ENCODE measurements around the gene ZBTB8B. TPM values are rescaled to one million over a fixed set of nuclear protein-coding genes. Genes with fewer than 3 reads are reported as not detected.

ZBTB8B gene
- total and polyA plus RNA-seq, 2 donors (not counting 3 experiments of a cell fraction or from before 2014, with no cell fraction given): 0.01 to 0.02 TPM

DNA sequence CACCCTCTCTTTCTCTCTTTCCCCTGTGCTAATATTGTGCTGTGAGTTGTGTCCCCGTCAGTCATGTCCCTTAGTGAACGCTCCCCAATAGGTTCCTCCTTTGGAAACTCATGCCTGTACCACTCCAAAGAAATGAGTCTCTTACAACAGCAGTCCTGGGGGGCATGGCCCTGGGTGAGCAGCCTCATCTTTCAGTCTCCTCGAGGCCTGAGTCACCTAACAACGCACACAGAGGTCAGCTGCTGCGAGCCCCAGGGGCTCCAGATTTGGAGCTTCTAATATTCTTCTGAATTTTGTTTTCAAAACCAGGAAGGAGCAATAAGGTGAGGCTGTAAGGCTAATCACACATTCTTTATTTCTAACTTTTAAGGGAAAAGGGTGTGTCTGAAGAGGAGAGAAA is 43.9 kb downstream of the ZBTB8B start:
- FAIRE-seq: no peak
- ChIA-PET POLR2A (no interaction called here), CTCF (interaction anchor here (1.2 kb wide), 1 partner anchor 11 kb away, joined by 4 read pairs; no protein-coding TSS in a partner anchor)
- no peaks in the 10 kb centered on the region for H3K27me3 ChIP-seq (ENCODE audit: control insufficient read depth in 2 of 2, insufficient read depth in 2 of 2, low read length in 2 of 2)
- no peaks in the 10 kb centered on the region for H3K79me2 ChIP-seq (ENCODE audit: control insufficient read depth, insufficient read depth, low read length)
- no peaks in the 10 kb centered on the region for H3K36me3 ChIP-seq (ENCODE audit: control insufficient read depth in 2 of 2, extremely low read depth in 1 of 2, insufficient read depth in 2 of 2, low read length in 2 of 2)
- no peak overlapping the region for H2AFZ ChIP-seq (ENCODE audit: low read depth, low read length)
- H3K9me1 ChIP-seq (replicated peaks; ENCODE audit: control insufficient read depth, extremely low read depth, insufficient read depth, low read length): no peaks in the 10 kb centered on the region
- BruUV-seq (replicated peaks): no TSS peak
- TF ChIP-seq JUN (IDR thresholded peaks at IDR 0.05; ENCODE audit: borderline replicate concordance, insufficient read depth, insufficient read length, low read depth): no peak
- TF ChIP-seq POLR2AphosphoS5 (IDR thresholded peaks at IDR 0.05; ENCODE audit: insufficient read depth, low read depth, low read length): no peak
- TF ChIP-seq GATA2 (IDR thresholded peaks at IDR 0.05; ENCODE audit: insufficient read depth, insufficient read length, low read depth, low read length): no peak
- TF ChIP-seq, protein P1, sequence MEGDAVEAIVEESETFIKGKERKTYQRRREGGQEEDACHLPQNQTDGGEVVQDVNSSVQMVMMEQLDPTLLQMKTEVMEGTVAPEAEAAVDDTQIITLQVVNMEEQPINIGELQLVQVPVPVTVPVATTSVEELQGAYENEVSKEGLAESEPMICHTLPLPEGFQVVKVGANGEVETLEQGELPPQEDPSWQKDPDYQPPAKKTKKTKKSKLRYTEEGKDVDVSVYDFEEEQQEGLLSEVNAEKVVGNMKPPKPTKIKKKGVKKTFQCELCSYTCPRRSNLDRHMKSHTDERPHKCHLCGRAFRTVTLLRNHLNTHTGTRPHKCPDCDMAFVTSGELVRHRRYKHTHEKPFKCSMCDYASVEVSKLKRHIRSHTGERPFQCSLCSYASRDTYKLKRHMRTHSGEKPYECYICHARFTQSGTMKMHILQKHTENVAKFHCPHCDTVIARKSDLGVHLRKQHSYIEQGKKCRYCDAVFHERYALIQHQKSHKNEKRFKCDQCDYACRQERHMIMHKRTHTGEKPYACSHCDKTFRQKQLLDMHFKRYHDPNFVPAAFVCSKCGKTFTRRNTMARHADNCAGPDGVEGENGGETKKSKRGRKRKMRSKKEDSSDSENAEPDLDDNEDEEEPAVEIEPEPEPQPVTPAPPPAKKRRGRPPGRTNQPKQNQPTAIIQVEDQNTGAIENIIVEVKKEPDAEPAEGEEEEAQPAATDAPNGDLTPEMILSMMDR (IDR thresholded peaks at IDR 0.05; ENCODE audit: extremely low read depth in 1 of 2, insufficient read depth in 1 of 2, low read depth in 1 of 2, low read length in 2 of 2): no peak
- no peak for TF ChIP-seq MYC (IDR thresholded peaks at IDR 0.05; ENCODE audit: low read depth, low read length)
- TF ChIP-seq, protein P2, sequence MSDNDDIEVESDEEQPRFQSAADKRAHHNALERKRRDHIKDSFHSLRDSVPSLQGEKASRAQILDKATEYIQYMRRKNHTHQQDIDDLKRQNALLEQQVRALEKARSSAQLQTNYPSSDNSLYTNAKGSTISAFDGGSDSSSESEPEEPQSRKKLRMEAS (IDR thresholded peaks at IDR 0.05; ENCODE audit: insufficient read depth, insufficient read length): no peak
- TF ChIP-seq POLR2A (IDR thresholded peaks at IDR 0.05; ENCODE audit: low read depth, low read length): no peak
- TF ChIP-seq FOS (IDR thresholded peaks at IDR 0.05; ENCODE audit: borderline replicate concordance, insufficient read depth, low read length): no peak
- TF ChIP-seq EZH2 (IDR thresholded peaks at IDR 0.05; ENCODE audit: borderline replicate concordance, low read depth, low read length, severe bottlenecking): no peak
- H3K4me2 ChIP-seq (ENCODE audit: insufficient read depth, low read length): no peak overlapping the region
- no peak overlapping the region for H3K4me3 ChIP-seq (replicated peaks in 1 of 3; ENCODE audit: insufficient read depth in 1 of 3, low read depth in 1 of 3, low read length in 3 of 3)
- H3K9me3 ChIP-seq (replicated peaks; ENCODE audit: control insufficient read depth, insufficient read depth, low read length): no peaks in the 10 kb centered on the region
- no peaks in the 10 kb centered on the region for H4K20me1 ChIP-seq (replicated peaks; ENCODE audit: control insufficient read depth, extremely low read depth, insufficient read depth, low read length)
- dilution Hi-C loops (cut with MboI; ENCODE audit: extremely low pct_ligation_motif_present, low sequenced_read_pairs): no loop called here
- DNase-seq (ENCODE audit: low read depth, low spot score): no peak
- intact Hi-C loops (cut with micrococcal nuclease): no loop called here
- no peak overlapping the region for H3K9ac ChIP-seq (replicated peaks; ENCODE audit: extremely low read depth, insufficient read depth, low read length)
- H3K4me1 ChIP-seq (ENCODE audit: control insufficient read depth, extremely low read depth, insufficient read depth, low read length): no peaks in the 10 kb centered on the region
- no peak overlapping the region for H3K27ac ChIP-seq (ENCODE audit: insufficient read depth, low read depth, low read length)
